HS-5 (cell line): ENCODE data around the gene TRIM10.
"Not testable (repeated sequence)": the region's sequence is repeated elsewhere in the genome, so short reads cannot be mapped to it uniquely, and the experiment has no call there.

Experiments
- DNase-seq: peaks from one replicate; pipeline ENCODE4 v3.0.0-alpha.2; 2012; ENCODE audit warnings: low read depth

Gene TRIM10

DNA sequence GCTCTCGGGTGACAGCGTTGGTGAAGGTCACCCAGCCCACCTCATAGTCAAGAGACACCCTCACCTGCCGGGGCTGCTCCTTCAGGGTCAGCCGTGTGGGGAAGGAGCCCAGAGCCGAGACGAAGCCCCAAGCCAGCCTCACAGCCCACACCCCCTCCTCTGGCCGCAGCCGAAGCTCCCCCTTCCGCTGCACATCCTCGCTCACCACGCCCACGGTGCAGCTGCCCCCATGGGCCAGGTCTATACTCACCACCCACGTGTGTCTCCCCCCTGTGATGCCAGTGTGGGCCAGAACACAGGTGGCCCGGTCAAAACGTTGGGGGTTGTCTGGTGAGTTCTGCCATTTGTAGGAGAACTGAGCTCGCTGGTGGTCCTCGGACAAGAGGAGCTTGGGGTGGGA lies 7.0 kb downstream of the TRIM10 start:
- no peak for DNase-seq

- no peak for DNase-seq
These were observed 8.0 kb downstream of the TRIM10 start for GRCh38 chr6:30152910-30153610.

DNA sequence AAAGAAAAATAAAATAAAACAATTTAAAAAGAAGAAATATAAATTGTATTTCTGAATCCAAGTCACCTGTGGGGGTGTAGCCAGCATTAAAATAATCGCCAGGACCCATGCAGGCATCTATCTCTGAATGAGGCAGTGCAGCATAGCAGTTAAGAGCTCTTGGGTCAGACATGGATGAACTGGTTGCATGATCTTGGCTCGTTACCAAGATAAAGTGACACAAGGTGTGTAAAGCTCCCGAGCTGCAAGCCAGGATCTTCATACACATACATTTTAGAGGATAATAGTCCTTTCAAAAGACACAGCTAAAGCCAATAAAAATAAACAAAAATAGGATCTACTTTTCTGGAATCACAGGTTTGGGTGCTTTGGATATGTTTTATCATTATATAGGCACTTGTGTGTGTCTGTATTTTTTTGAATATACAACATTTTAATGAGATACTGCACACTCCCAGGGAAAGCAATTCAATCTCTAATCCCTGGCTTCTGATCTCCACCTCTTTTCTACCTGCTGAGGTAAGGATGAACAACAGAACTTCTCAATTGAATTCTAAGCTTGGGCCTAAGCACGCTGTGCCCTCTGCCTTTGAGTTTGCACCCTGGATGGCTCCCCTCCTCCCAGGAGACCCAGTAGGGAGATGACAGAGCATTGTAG lies 8.9 kb downstream of the TRIM10 start:
- no peak for DNase-seq

GRCh38 chr6:30151580-30151979 lies 9.4 kb downstream of the TRIM10 start:
- DNase-seq: no peak

GRCh38 chr6:30150671-30151395 lies 10.2 kb downstream of the TRIM10 start:
- no peak for DNase-seq

- no peak for DNase-seq
These were observed 11.0 kb downstream of the TRIM10 start for GRCh38 chr6:30149858-30150550.

DNA sequence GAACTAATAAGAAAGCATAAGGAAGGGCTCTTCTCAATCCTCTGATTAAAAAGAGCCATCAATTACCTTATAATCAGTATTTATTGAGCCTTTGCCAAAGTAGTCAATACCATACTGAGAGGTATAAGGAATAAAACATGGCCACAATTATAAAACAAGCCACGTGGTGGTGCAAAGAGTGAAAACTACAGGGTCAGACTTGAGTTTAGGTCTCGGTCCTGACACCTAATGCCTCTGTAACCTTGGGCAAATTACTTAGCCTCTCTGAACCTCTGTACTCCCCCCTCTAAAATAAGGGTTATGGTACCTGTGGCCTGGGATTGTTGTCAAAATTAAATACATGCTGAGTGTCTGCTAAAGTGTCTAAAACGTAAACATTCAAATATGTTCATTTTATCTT lies 11.8 kb downstream of the TRIM10 start:
- no peak for DNase-seq

- no peak for DNase-seq
These were observed 13.9 kb downstream of the TRIM10 start for GRCh38 chr6:30147096-30147495.

DNA sequence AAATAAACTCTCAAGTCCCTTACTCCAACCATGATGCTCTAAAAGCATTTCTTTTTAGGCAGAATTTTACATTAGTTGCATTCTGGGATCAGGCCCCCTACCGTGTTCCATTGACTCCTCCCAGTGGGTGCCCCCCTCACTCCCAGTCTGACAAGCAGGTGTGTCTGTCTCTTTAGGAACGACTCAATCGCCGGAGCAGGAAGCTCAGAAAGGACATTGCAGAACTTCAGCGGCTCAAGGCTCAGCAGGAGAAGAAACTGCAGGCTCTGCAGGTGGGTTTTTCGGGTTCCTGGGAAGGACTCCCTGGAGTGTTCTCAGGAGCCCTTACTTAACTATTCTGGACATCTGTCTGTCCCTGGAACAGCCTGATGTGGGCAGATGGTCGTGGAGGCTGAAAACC lies 15.2 kb downstream of the TRIM10 start:
- DNase-seq: no peak

GRCh38 chr6:30144811-30145210 lies 16.2 kb downstream of the TRIM10 start:
- no peak for DNase-seq

DNA sequence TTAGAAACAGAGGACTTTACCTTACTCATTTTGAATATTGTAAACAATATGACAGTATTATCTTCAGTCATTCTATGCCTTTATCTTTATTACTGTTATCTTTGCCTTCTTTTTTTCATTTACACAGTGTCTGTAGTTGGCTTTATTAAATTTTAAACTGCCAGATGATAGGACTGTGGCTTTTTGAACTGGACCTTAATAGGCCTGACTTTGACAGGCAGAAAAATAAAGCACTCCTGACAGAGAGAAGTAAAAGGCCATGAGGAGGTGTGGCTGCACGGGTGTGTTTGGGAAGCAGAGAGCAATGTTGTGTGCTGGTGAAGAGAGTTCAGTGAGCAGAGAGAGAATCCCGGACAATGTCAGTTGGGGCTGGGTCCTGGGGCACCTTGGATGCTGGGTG lies 17.2 kb downstream of the TRIM10 start:
- no peak for DNase-seq

GRCh38 chr6:30142665-30143064 lies 18.3 kb downstream of the TRIM10 start:
- DNase-seq: no peak

GRCh38 chr6:30140240-30140639 lies 20.8 kb downstream of the TRIM10 start:
- not testable (repeated sequence) for DNase-seq

DNA sequence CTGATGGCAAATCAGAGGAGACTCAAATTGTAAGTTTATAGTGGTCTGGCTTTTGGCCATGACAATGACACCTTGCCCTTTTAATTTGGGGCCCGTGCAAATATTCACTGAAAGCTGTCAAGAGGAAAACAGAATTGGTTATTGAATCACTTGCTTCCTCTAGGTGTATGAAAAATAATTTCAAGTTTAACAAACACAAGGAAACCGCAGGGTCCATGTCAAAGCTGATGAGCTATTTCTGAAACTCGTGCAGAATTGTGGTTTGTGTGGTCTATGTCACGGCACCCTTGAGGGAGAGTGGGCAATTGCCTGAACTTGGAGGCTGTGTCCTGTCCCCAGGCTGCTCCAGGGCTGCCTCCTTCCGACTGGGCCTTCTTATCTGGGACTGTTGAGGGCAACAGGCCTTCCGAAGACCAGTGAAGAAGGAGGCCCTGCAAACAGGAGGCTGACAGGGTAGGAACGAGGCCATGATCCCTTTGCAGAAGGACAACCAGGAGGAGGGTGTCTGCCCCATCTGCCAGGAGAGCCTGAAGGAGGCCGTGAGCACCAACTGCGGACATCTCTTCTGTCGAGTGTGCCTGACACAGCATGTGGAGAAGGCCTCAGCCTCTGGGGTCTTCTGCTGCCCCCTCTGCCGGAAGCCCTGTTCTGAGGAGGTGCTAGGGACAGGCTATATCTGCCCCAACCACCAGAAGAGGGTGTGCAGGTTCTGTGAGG lies 24.3 kb downstream of the TRIM10 start:
- no peak for DNase-seq

GRCh38 chr6:30135757-30136156 lies 25.3 kb downstream of the TRIM10 start, which contains the start of gene TRIM40:
TSS of gene TRIM40 (plus strand) at chr6:30136140. CDS start at chr6:30137037, 897 bp downstream.
- no peak for DNase-seq

- DNase-seq: peak; percentile 18
These were observed 25.9 kb downstream of the TRIM10 start for GRCh38 chr6:30135147-30135546.

- no peak for DNase-seq
These were observed 29.0 kb downstream of the TRIM10 start for GRCh38 chr6:30131947-30132497.

GRCh38 chr6:30130887-30131862 lies 29.8 kb downstream of the TRIM10 start:
- peak; percentile 49 for DNase-seq

DNA sequence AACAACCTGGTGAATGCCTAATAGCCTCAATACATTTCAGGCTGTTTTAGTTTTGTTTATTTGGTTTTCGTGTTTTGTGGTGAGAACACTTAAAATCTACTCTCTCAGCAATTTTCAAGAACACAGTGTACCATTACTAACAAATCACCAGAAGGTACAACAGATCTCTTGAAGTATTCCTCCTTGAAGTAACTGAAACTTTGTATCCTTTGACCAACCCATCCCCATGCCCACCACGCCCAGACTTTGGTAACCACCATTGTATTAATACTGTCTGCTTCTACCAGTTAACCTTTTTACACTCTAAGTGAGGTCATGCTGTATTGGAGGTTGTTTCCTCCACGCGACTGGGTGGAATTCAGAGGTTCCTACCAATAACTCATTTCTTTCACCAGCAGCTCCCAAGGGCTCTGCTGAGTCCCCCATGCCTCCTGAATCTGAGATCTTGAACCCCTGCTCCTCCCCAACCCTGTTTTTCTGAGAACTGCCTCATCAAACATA lies 30.8 kb downstream of the TRIM10 start:
- DNase-seq: no peak
